HG03432 (cell line): ENCODE results near the gene CHKA.

ENCODE experiments used
- ATAC-seq: cut with Tn5 transposase; IDR thresholded peaks from one replicate; pipeline ENCODE4 v1.9.1; 2021; ENCODE audit warnings: mild to moderate bottlenecking, moderate library complexity; ENCODE audit not compliant: unreplicated experiment

The CHKA gene

DNA sequence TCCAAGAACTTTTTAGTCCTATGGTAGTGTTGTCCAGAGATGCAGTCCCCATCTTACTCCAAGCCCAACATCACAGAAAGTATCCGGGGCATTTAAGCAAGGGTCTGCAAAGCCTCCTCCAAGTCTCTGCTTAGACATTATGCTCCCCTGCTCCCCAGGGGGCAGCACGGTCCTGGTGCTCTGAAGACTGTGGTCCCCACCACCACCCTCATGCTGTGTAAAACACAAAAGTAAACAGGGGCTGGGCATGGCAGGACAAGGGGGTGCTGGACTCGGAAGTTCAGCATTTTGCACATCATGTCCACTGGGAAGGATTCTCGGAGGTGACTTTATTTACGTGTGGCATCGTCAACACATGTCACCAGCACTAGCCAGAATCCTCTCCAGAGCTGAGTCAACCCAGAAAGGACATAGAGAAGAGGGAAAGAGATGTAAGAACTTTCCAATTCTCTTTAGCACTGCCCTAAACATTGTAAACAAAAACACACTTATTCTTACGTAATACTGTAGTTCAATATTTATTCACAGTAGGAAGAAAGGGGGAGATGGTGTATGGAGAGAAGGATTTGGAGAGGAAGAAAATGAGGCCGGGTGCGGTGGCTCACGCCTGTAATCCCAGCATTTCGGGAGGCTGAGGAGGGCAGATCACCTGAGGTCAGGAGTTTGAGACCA is 44.7 kb downstream of the CHKA start:
- ATAC-seq, result no peak

- ATAC-seq, result no peak
Observed at GRCh38 chr11:68074584-68075352, 46.4 kb downstream of the CHKA start.

GRCh38 chr11:68071281-68072048 is 49.7 kb downstream of the CHKA start:
- ATAC-seq, result no peak

DNA sequence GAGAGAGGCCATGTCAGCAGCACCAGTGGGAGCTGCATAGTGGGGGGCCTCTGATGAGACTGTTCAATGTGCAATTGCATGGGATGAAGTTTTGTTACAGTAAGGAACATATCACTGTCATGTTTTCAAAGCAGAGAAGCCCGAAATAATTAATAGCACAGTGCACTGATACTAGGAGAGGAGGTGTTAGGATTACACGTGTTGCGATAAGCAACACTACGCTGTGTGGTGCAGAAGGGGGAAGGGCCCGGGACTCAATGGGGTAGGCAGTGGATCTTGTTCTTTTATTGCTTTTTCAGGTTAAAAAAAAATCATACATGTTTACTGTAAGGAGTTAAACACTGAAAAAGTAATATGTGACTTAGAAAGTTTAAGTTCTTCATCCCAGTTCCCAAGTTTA is 53.2 kb downstream of the CHKA start:
- ATAC-seq, result no peak

GRCh38 chr11:68066742-68067141 is 54.4 kb downstream of the CHKA start:
- ATAC-seq, result no peak

- no peak for ATAC-seq
Observed at GRCh38 chr11:68065841-68066240, 55.3 kb downstream of the CHKA start.

GRCh38 chr11:68064926-68065325 is 56.3 kb downstream of the CHKA start:
- ATAC-seq, result no peak

- ATAC-seq, result no peak
Observed at GRCh38 chr11:68061508-68061907, 59.7 kb downstream of the CHKA start.

DNA sequence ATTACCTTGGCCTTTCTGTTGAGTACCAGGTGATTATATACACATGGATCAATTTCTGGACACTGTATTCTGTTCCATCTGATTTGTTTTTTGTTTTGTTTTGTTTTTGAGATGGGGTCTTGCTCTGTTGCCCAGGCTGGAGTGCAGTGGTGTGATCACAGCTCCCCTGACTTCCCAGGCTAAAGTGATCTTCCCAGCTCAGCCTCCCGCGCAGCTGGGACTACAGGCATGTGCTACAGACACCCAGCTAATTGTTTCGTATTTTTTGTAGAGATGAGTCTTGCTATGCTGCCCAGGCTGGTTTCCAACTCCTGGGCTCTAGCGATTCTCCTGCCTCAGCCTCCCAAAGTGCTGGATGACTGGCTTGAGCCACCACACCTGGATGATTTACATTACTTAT is 63.4 kb downstream of the CHKA start:
- ATAC-seq, result no peak

- no peak for ATAC-seq
Observed at GRCh38 chr11:68056317-68057285, 64.6 kb downstream of the CHKA start.

DNA sequence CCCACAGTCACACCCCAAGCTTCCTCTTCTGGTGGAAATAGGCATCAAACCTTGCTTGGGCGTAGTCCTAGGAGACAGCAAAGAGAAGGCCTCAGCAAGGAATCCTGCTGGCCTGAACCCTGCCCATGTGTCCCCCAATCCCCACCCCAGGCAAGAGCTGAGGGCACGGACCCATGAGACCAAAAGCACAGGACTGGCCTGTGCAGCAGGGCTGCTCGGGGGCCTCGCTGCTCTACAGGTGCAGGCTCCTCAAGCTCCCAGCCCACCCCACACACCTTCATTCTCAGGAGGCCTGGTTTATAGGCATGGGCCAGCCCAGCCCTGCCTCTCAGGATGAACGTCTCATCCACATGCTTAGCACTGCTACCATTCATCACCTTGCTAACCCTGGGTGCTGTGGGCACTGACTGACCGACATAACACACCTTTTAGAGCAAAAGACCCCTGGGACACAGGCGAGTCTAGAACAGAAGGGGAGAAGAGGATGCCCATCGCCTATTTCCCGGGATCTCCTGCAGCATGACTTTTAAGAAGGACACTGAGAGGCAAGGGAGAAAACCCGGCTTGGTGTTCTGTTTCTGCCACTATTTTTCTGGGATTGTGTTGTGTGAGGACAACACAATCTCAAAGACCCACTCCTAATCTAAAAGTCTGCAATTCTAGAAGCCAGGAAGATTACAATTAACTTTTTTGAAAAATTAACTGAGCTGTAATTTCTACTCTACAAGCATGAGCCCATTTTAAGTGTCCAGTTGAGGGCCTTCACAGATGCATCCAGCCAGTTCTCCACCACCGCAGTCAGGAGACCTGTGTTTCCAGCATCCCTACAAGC is 67.0 kb downstream of the CHKA start:
- ATAC-seq, result no peak

DNA sequence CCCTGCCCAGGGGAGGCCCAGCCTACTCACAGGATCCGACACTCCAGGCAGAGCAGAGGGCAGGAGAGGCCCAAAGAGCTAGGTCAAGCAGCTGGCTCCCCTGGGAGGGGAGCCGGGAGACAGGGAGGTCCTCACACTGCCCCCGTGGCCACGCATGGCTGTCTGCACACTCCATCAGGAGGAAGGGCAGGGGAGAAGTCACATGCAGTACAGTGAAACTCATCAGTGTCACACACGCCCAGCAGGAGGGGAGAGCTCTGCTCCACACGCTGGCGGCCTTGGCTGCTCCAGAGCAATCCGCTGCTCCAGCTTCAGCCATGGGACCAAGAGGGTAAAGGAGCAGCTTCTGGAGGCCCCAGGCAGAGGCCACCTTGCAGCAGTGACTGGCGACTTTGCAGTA is 68.1 kb downstream of the CHKA start:
- ATAC-seq, result no peak

DNA sequence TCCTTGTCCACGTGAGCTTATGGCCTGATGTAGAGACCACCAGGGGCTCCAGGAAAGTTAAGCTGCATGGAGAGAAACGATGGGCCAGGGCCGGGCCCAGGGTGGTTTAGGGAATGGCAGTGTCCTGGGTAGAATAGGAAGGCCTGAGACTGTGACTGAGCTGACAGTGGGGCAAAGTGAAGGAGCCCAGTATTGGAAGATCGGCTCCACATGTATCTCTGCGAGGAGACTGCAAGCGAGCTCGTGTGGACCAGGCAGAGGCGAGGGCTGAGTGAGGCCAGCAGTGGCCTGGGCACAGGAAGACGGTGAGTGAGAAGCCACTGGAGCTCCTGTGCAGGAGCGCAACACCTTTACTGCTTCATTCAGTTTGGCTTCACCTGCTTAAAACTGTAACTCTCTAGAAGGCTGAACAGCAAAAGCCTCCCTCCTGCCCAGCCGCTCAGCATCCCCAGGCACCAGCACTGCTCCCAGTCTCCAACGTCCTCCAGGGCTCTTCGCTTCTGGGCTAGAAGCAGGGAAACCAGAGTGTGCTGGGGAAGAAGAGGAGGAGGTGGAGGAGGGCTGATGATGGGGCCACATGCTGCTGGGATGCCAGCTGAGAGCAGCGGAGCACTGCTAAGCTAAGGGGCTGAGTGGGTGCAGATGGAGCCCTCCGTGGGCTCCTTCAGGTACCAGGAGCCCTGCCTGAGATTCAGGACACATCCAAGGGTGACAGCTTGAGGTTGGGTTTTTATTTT is 68.9 kb downstream of the CHKA start:
- ATAC-seq, result no peak

GRCh38 chr11:68051191-68052136 is 69.7 kb downstream of the CHKA start:
- ATAC-seq, result no peak

GRCh38 chr11:68050371-68050841 is 70.8 kb downstream of the CHKA start:
- ATAC-seq, result no peak

- ATAC-seq, result no peak
Observed at GRCh38 chr11:68049509-68050370, 71.4 kb downstream of the CHKA start.
